Osteoblast (primary cell): ENCODE measurements around the gene GAS7. TPM values are rescaled to one million over a fixed set of nuclear protein-coding genes. Genes with fewer than 3 reads are reported as not detected.

Experiments
- DNase-seq: peaks from one replicate; pipeline ENCODE4 v3.0.0; 2011; ENCODE audit warnings: low spot score, mixed read lengths; ENCODE audit not compliant: insufficient read length; ENCODE audit errors: missing footprints
- H2AFZ ChIP-seq: 2 replicates; pipeline ENCODE4 v1.6.0; 2011; ENCODE audit warnings: mild to moderate bottlenecking, low read length
- H3K27ac ChIP-seq: 2 replicates; pipeline ENCODE4 v1.5.1; 2011; ENCODE audit warnings: mild to moderate bottlenecking, low read depth, low read length, moderate library complexity
- H3K27me3 ChIP-seq: 2 replicates; pipeline ENCODE4 v1.6.0; 2012; ENCODE audit warnings: mild to moderate bottlenecking, control low read depth, inconsistent platforms, low read length, moderate library complexity; ENCODE audit not compliant: insufficient read depth
- H3K36me3 ChIP-seq: 2 replicates; pipeline ENCODE4 v1.5.1; 2011; ENCODE audit warnings: mild to moderate bottlenecking, low read length, control low read depth, moderate library complexity; ENCODE audit not compliant: insufficient read depth
- H3K4me1 ChIP-seq: 2 replicates; pipeline ENCODE4 v1.5.1; 2011; ENCODE audit warnings: mild to moderate bottlenecking, low read length, control low read depth, moderate library complexity; ENCODE audit not compliant: insufficient read depth
- H3K4me2 ChIP-seq: 2 replicates; pipeline ENCODE4 v1.6.0; 2011; ENCODE audit warnings: mild to moderate bottlenecking, low read length; ENCODE audit not compliant: insufficient read depth
- H3K4me3 ChIP-seq: fragments of 200-600 bp; sonication (generic); 3 replicates; pipeline ENCODE4 v1.5.1; 2012; ENCODE audit warnings: mild to moderate bottlenecking, low read length, inconsistent platforms; ENCODE audit not compliant: insufficient read depth
- H3K79me2 ChIP-seq: 2 replicates; pipeline ENCODE4 v1.6.0; 2012; ENCODE audit warnings: mild to moderate bottlenecking, low read length, control low read depth, inconsistent platforms; ENCODE audit not compliant: insufficient read depth
- H3K9me3 ChIP-seq: 2 replicates; pipeline ENCODE4 v1.5.1; 2011; ENCODE audit warnings: low read depth, low read length, control low read depth
- H4K20me1 ChIP-seq: 2 replicates; pipeline ENCODE4 v1.6.0; 2012; ENCODE audit warnings: mild to moderate bottlenecking, low read length, control low read depth; ENCODE audit not compliant: insufficient read depth
- CTCF ChIP-seq: IDR thresholded peaks from 2 replicates; pipeline ENCODE4 v1.5.1; 2011; ENCODE audit warnings: mild to moderate bottlenecking, low read depth, low read length, moderate library complexity; ENCODE audit errors: extremely low read depth
- total RNA-seq: library from RNA; depleted of rRNA; stranded (reverse); fragments of >200 nt; gene quantifications from 2 replicates; pipeline ENCODE4 v1.2.3, GENCODE V29; 2012

GAS7 gene
- total RNA-seq, 1 donor: 3.6 TPM

DNA sequence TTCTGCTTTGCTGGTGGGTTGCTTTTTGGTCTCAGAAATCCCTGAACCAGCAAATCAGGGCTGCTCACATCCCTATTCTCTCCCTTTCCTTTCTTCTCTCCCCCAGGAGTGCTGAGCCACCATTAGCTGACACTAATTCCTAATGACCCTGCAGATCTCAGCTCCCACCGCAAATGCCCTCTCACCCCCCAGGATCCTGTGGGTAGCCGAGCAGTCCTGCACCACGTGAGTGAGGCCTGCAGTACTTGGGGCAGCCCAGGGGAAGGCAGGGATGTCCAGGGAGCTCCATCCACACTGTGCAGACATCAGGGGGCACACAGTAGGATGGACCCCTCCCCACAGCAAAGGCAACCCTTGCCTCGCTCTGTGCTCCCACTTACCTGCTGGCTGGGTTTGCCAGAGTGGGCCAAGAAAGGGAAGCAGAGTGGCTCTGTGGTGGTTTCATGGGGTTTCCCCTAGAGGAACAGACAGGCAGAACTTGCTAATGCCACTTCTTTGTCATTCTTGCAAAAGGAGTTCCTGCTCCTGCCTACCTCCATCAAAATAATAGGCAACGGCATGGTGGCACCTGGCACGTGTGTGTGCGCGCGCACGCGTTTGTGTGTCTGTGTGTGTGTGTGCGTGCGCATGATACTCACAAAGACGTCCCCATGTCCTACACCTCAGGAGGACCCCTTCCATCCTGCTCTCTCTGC is 135.6 kb downstream of the GAS7 start:
- no peaks in the 10 kb centered on the region for H3K27me3 ChIP-seq
- no peaks in the 10 kb centered on the region for H4K20me1 ChIP-seq
- no peak for DNase-seq
- H3K4me2 ChIP-seq: no peak overlapping the region
- H3K4me3 ChIP-seq: no peak overlapping the region
- H3K4me1 ChIP-seq: no peaks in the 10 kb centered on the region
- no peak overlapping the region for H2AFZ ChIP-seq
- TF ChIP-seq CTCF: no peak
- H3K36me3 ChIP-seq: no peaks in the 10 kb centered on the region
- no peak overlapping the region for H3K27ac ChIP-seq
- no peaks in the 10 kb centered on the region for H3K79me2 ChIP-seq
- no peaks in the 10 kb centered on the region for H3K9me3 ChIP-seq

- Histone ChIP-seq H4K20me1 (no peaks in the 10 kb centered on the region), H2AFZ (no peak overlapping the region), H3K4me2 (no peak overlapping the region)
Measured at GRCh38 chr17:10061111-10061845, 137.1 kb downstream of the GAS7 start.

GRCh38 chr17:10060526-10060925 is 137.9 kb downstream of the GAS7 start:
- Histone ChIP-seq H3K4me1 (no peaks in the 10 kb centered on the region), H3K4me3 (no peak overlapping the region), H3K9me3 (no peaks in the 10 kb centered on the region), H2AFZ (no peak overlapping the region), H3K79me2 (no peaks in the 10 kb centered on the region), H3K27me3 (no peaks in the 10 kb centered on the region), H3K4me2 (no peak overlapping the region), H4K20me1 (no peaks in the 10 kb centered on the region), H3K36me3 (no peaks in the 10 kb centered on the region), H3K27ac (no peak overlapping the region)
- no peak for TF ChIP-seq CTCF
- no peak for DNase-seq

More at GRCh38 chr17:10061111-10061845, 137.1 kb downstream of the GAS7 start:
- DNase-seq: no peak
- Histone ChIP-seq H3K27me3 (no peaks in the 10 kb centered on the region), H3K27ac (no peak overlapping the region), H3K9me3 (no peaks in the 10 kb centered on the region), H3K4me3 (no peak overlapping the region), H3K4me1 (no peaks in the 10 kb centered on the region), H3K36me3 (no peaks in the 10 kb centered on the region), H3K79me2 (no peaks in the 10 kb centered on the region)
- TF ChIP-seq CTCF: no peak

DNA sequence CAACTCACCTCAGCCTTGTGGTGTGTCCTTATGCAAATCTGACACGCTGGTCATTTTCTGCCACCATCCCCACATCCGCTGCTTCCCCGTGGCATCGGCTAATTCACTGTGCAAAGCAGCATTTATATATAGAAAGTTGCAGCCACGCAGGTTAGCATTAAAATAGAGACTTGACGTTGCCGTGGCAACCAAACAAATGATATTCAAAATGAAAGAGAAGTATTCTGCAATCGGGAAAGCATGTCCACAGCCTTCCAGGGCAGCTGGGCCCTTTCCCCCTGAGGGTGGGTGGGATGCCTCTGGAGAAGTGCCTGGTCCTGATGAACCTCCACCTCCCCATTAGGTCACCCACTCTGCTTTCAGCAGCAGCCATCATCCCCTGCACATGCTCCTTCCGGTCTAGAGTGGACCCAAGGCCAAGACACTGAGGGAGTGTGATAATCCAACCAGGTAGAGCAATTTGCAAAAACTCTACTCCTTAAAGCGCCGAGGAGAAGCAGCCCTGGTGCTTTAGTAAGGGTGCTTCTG is 138.7 kb downstream of the GAS7 start:
- H3K4me1 ChIP-seq: no peaks in the 10 kb centered on the region
- H3K27me3 ChIP-seq: no peaks in the 10 kb centered on the region
- H4K20me1 ChIP-seq: no peaks in the 10 kb centered on the region
- no peaks in the 10 kb centered on the region for H3K9me3 ChIP-seq
- no peak overlapping the region for H3K4me2 ChIP-seq
- TF ChIP-seq CTCF: no peak
- H3K27ac ChIP-seq: no peak overlapping the region
- H3K36me3 ChIP-seq: no peaks in the 10 kb centered on the region
- H3K79me2 ChIP-seq: no peaks in the 10 kb centered on the region
- DNase-seq: peak; percentile 84
- H2AFZ ChIP-seq: no peak overlapping the region
- H3K4me3 ChIP-seq: no peak overlapping the region
